Breast epithelium (tissue), 4 donors: Measurements from ENCODE around the gene WDR47. TPM values are rescaled to one million over a fixed set of nuclear protein-coding genes. Genes with fewer than 3 reads are reported as not detected.

Experiments used
- DNase-seq, 2 donors: peaks; one replicate each; pipeline ENCODE4 v3.0.0-alpha.2; 2019; ENCODE audit warnings: low spot score in 2 of 2
- H3K27ac ChIP-seq, 2 donors: fragments of 200-600 bp; sonication (generic) in 1 of 2; one replicate each; pipeline ENCODE4 v1.5.1; 2016 to 2019; ENCODE audit warnings: mild to moderate bottlenecking in 1 of 2
- H3K27me3 ChIP-seq, 2 donors: fragments of 200-600 bp; sonication (generic) in 1 of 2; one replicate each; pipeline versions ENCODE4 v1.5.1 to v1.6.0; 2017 to 2019; ENCODE audit warnings: control low read depth in 1 of 2, mild to moderate bottlenecking in 1 of 2
- H3K36me3 ChIP-seq: fragments of 200-600 bp; one replicate; pipeline ENCODE4 v1.5.1; 2019
- H3K4me1 ChIP-seq, 2 donors: fragments of 200-600 bp; sonication (generic); one replicate each; pipeline ENCODE4 v1.5.1; 2016 to 2019; ENCODE audit warnings: control low read depth in 1 of 2
- H3K4me3 ChIP-seq, 3 donors: fragments of 200-600 bp; sonication (generic); 1 replicate in 2 of 3; 2 replicates in 1 of 3; pipeline ENCODE4 v1.5.1; 2016 to 2019; ENCODE audit warnings: mild to moderate bottlenecking in 3 of 3, moderate library complexity in 2 of 3
- H3K9me3 ChIP-seq, 2 donors: fragments of 200-600 bp; sonication (generic) in 1 of 2; one replicate each; pipeline ENCODE4 v1.5.1; 2016 to 2019; ENCODE audit warnings: control low read depth in 1 of 2
- CTCF ChIP-seq, 3 donors: fragments of 450-650 bp; IDR thresholded peaks; one replicate each; pipeline ENCODE4 v1.5.1; 2016 to 2017; ENCODE audit warnings: antibody characterized with exemption in 3 of 3, mild to moderate bottlenecking in 3 of 3, moderate library complexity in 3 of 3
- POLR2A ChIP-seq: fragments of 450-650 bp; IDR thresholded peaks from one replicate; pipeline ENCODE4 v1.6.1; 2016; ENCODE audit warnings: antibody characterized with exemption, mild to moderate bottlenecking, moderate library complexity
- POLR2AphosphoS5 ChIP-seq, 3 donors: sonication (generic); formaldehyde crosslinking; IDR thresholded peaks; one replicate each; pipeline ENCODE4 v1.6.1; 2017; ENCODE audit warnings: antibody characterized with exemption in 3 of 3
- intact Hi-C: fragments of 100-400 bp; cut with DNase I; formaldehyde crosslinking; loops from one replicate; pipeline ENCODE4 v1.15.1; 2023; ENCODE audit warnings: low total_unique reads
- total RNA-seq, 3 donors: library from RNA; depleted of rRNA; stranded (reverse); fragments of >200 nt; gene quantifications; one replicate each; pipeline ENCODE4 v1.1.0, GENCODE V29; 2016

Gene WDR47
- total RNA-seq, 3 donors from 2014 or later, result 12.3 to 16.8 (median 13.8) TPM

GRCh38 chr1:109084563-109085517 lies 42.9 kb upstream of the WDR47 start:
- H3K27ac ChIP-seq, result no peak overlapping the region
- H3K27me3 ChIP-seq, result no peaks in the 10 kb centered on the region
- intact Hi-C loops, result no loop called here
- no peak for DNase-seq
- H3K9me3 ChIP-seq, result no peaks in the 10 kb centered on the region
- no peak for TF ChIP-seq POLR2AphosphoS5 (IDR thresholded peaks at IDR 0.05)
- no peak for TF ChIP-seq POLR2A
- TF ChIP-seq CTCF (IDR thresholded peaks at IDR 0.05), result no peak
- H3K4me3 ChIP-seq, result no peak overlapping the region
- no peaks in the 10 kb centered on the region for H3K36me3 ChIP-seq
- no peaks in the 10 kb centered on the region for H3K4me1 ChIP-seq

- TF ChIP-seq POLR2AphosphoS5 (IDR thresholded peaks at IDR 0.05), result no peak
- TF ChIP-seq CTCF (IDR thresholded peaks at IDR 0.05), result no peak
- TF ChIP-seq POLR2A, result no peak
- no peak overlapping the region for H3K27ac ChIP-seq
Measured at GRCh38 chr1:109083923-109084322, 42.0 kb upstream of the WDR47 start.

GRCh38 chr1:109083501-109083900 lies 41.6 kb upstream of the WDR47 start:
- intact Hi-C loops, result no loop called here
- Histone ChIP-seq H3K4me3 (no peak overlapping the region), H3K9me3 (no peaks in the 10 kb centered on the region), H3K27ac (peak overlapping the region; percentile 6 to 26), H3K36me3 (no peaks in the 10 kb centered on the region), H3K4me1 (no peaks in the 10 kb centered on the region), H3K27me3 (no peaks in the 10 kb centered on the region)
- DNase-seq, result no peak
- TF ChIP-seq CTCF (IDR thresholded peaks at IDR 0.05) (no peak), POLR2A (no peak), POLR2AphosphoS5 (IDR thresholded peaks at IDR 0.05) (no peak)

More at GRCh38 chr1:109083923-109084322, 42.0 kb upstream of the WDR47 start:
- DNase-seq, result no peak
- intact Hi-C loops, result no loop called here
- no peak overlapping the region for H3K4me3 ChIP-seq
- H3K4me1 ChIP-seq, result no peaks in the 10 kb centered on the region
- H3K36me3 ChIP-seq, result no peaks in the 10 kb centered on the region
- no peaks in the 10 kb centered on the region for H3K27me3 ChIP-seq
- no peaks in the 10 kb centered on the region for H3K9me3 ChIP-seq

- intact Hi-C loops, result no loop called here
- Histone ChIP-seq H3K27me3 (no peaks in the 10 kb centered on the region), H3K27ac (peak overlapping the region; percentile 33 to 45), H3K9me3 (no peaks in the 10 kb centered on the region), H3K36me3 (no peaks in the 10 kb centered on the region), H3K4me1 (no peaks in the 10 kb centered on the region), H3K4me3 (no peak overlapping the region)
- no peak for DNase-seq
- TF ChIP-seq CTCF (IDR thresholded peaks at IDR 0.05) (no peak), POLR2A (no peak), POLR2AphosphoS5 (IDR thresholded peaks at IDR 0.05) (no peak)
Measured at GRCh38 chr1:109080441-109081082, 38.7 kb upstream of the WDR47 start.

- Histone ChIP-seq H3K9me3 (no peaks in the 10 kb centered on the region), H3K27ac (no peak overlapping the region), H3K36me3 (no peaks in the 10 kb centered on the region), H3K4me3 (no peak overlapping the region), H3K4me1 (no peaks in the 10 kb centered on the region), H3K27me3 (no peaks in the 10 kb centered on the region)
- no peak for DNase-seq
- intact Hi-C loops, result no loop called here
- no peak for TF ChIP-seq CTCF (IDR thresholded peaks at IDR 0.05)
- TF ChIP-seq POLR2A, result no peak
- TF ChIP-seq POLR2AphosphoS5 (IDR thresholded peaks at IDR 0.05), result no peak
Measured at GRCh38 chr1:109079240-109079622, 37.3 kb upstream of the WDR47 start.
